GM21390 (cell line): ENCODE results near the gene VMA21.

Experiments
- ATAC-seq: cut with Tn5 transposase; IDR thresholded peaks from one replicate; pipeline ENCODE4 v1.9.1; 2021; ENCODE audit not compliant: unreplicated experiment

Gene VMA21

GRCh38 chrX:151396825-151397740, at the start of gene VMA21:
TSS of gene VMA21 (plus strand) at chrX:151397206. CDS start at chrX:151397309, 103 bp downstream.
- peak; percentile 83 for ATAC-seq

- ATAC-seq: no peak
These were observed 37.7 kb upstream of the VMA21 start for GRCh38 chrX:151359341-151359740.

- peak; percentile 72 for ATAC-seq
These were observed 36.8 kb upstream of the VMA21 start for GRCh38 chrX:151359931-151360871.

GRCh38 chrX:151363316-151363715, 33.7 kb upstream of the VMA21 start:
- ATAC-seq: peak; percentile 47

GRCh38 chrX:151365579-151365978, 31.4 kb upstream of the VMA21 start:
- no peak for ATAC-seq

GRCh38 chrX:151370906-151371305, 26.1 kb upstream of the VMA21 start:
- no peak for ATAC-seq

- ATAC-seq: no peak
These were observed 12.2 kb upstream of the VMA21 start for GRCh38 chrX:151384807-151385206.

- no peak for ATAC-seq
These were observed 10.1 kb upstream of the VMA21 start for GRCh38 chrX:151386838-151387459.

- ATAC-seq: no peak
These were observed 5.3 kb upstream of the VMA21 start for GRCh38 chrX:151391722-151392121.

- ATAC-seq: no peak
These were observed 3.5 kb upstream of the VMA21 start for GRCh38 chrX:151393514-151393913.

GRCh38 chrX:151396042-151396824, 773 bp upstream of the VMA21 start:
- ATAC-seq: peak; percentile 32

- no peak for ATAC-seq
These were observed 700 bp downstream of the VMA21 start for GRCh38 chrX:151397741-151398070.

- no peak for ATAC-seq
These were observed 1.3 kb downstream of the VMA21 start for GRCh38 chrX:151398346-151398745.

GRCh38 chrX:151402719-151403390, 5.8 kb downstream of the VMA21 start:
- ATAC-seq: no peak

GRCh38 chrX:151416579-151416978, 19.6 kb downstream of the VMA21 start:
- ATAC-seq: no peak

GRCh38 chrX:151419782-151420181, 22.8 kb downstream of the VMA21 start:
- ATAC-seq: no peak

- ATAC-seq: no peak
These were observed 27.5 kb downstream of the VMA21 start for GRCh38 chrX:151424505-151424904.

GRCh38 chrX:151448509-151448908, 51.5 kb downstream of the VMA21 start:
- ATAC-seq: no peak

GRCh38 chrX:151458824-151459223, 61.8 kb downstream of the VMA21 start:
- ATAC-seq: no peak
